ENCODE data around the gene ERBB2. TPM values are rescaled to one million over a fixed set of nuclear protein-coding genes. Genes with fewer than 3 reads are reported as not detected.

The ERBB2 gene
- total and polyA plus RNA-seq, 2 of the 13 experiments (the other 11 are each of a cell fraction or from before 2014, with no cell fraction given), result 57.7 to 64.1 TPM

DNA sequence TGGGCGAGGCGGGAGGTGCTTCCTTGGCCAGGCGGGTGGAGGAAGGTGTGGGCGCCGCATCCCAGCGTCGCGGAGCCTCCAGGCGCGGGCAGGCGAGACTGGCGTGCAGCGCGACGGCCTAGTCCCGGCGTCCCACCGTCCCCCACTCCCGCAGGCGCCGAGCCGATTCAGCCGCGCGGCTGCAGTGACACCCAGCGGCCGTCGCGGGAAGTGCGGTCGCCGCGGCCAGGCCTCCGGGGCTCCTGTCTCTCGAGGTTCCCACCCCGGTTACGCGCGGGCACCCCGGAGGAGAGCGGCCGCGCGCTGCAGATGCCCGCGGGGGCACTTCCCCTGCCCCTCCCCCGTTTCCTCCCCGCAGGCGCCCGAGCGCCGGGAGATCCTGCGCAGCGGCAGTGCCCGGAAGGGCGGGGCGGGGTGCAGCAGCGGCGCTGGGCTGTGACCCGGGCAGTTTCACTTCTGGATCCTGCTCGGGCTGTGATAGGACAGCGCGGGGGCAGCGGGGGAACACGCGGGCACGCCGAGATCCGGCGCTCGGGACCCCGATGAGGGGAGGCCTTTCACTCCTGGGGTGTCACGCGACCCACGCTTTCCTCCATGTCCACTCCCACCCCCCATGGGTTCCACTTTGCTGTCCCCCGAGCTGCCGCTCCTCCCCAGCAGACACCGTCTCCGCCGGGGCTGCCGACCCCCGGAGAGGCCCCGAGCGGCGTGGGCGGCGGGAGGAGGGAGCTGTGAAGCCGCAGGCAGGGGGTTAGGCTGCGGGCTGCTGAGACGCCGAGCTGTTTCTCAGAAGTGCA, 54.5 kb downstream of the ERBB2 start (continued):
- peak; percentile 97 for TF ChIP-seq PATZ1 (CRISPR knock-in tag; IDR thresholded peaks at IDR 0.05)
- peak; percentile 72; the same call in 1 of the 2 replicates for TF ChIP-seq ZFP37 (CRISPR knock-in tag; IDR thresholded peaks at IDR 0.05; ENCODE audit: borderline replicate concordance)
- peak; percentile 97 for TF ChIP-seq MYPOP (CRISPR knock-in tag; IDR thresholded peaks at IDR 0.05)
- TF ChIP-seq PITX1 (CRISPR knock-in tag; IDR thresholded peaks at IDR 0.05), result peak; percentile 51; the same call in 1 of the 2 replicates
- no peak for TF ChIP-seq ZNF720 (CRISPR knock-in tag; IDR thresholded peaks at IDR 0.05)
- TF ChIP-seq, protein P1, sequence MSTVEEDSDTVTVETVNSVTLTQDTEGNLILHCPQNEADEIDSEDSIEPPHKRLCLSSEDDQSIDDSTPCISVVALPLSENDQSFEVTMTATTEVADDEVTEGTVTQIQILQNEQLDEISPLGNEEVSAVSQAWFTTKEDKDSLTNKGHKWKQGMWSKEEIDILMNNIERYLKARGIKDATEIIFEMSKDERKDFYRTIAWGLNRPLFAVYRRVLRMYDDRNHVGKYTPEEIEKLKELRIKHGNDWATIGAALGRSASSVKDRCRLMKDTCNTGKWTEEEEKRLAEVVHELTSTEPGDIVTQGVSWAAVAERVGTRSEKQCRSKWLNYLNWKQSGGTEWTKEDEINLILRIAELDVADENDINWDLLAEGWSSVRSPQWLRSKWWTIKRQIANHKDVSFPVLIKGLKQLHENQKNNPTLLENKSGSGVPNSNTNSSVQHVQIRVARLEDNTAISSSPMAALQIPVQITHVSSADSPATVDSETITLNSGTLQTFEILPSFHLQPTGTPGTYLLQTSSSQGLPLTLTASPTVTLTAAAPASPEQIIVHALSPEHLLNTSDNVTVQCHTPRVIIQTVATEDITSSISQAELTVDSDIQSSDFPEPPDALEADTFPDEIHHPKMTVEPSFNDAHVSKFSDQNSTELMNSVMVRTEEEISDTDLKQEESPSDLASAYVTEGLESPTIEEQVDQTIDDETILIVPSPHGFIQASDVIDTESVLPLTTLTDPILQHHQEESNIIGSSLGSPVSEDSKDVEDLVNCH (CRISPR knock-in tag; IDR thresholded peaks at IDR 0.05), result peak; percentile 95
- peak; percentile 88 for TF ChIP-seq ZNF138 (CRISPR knock-in tag; IDR thresholded peaks at IDR 0.05; ENCODE audit: low read depth)
- TF ChIP-seq, protein P2, sequence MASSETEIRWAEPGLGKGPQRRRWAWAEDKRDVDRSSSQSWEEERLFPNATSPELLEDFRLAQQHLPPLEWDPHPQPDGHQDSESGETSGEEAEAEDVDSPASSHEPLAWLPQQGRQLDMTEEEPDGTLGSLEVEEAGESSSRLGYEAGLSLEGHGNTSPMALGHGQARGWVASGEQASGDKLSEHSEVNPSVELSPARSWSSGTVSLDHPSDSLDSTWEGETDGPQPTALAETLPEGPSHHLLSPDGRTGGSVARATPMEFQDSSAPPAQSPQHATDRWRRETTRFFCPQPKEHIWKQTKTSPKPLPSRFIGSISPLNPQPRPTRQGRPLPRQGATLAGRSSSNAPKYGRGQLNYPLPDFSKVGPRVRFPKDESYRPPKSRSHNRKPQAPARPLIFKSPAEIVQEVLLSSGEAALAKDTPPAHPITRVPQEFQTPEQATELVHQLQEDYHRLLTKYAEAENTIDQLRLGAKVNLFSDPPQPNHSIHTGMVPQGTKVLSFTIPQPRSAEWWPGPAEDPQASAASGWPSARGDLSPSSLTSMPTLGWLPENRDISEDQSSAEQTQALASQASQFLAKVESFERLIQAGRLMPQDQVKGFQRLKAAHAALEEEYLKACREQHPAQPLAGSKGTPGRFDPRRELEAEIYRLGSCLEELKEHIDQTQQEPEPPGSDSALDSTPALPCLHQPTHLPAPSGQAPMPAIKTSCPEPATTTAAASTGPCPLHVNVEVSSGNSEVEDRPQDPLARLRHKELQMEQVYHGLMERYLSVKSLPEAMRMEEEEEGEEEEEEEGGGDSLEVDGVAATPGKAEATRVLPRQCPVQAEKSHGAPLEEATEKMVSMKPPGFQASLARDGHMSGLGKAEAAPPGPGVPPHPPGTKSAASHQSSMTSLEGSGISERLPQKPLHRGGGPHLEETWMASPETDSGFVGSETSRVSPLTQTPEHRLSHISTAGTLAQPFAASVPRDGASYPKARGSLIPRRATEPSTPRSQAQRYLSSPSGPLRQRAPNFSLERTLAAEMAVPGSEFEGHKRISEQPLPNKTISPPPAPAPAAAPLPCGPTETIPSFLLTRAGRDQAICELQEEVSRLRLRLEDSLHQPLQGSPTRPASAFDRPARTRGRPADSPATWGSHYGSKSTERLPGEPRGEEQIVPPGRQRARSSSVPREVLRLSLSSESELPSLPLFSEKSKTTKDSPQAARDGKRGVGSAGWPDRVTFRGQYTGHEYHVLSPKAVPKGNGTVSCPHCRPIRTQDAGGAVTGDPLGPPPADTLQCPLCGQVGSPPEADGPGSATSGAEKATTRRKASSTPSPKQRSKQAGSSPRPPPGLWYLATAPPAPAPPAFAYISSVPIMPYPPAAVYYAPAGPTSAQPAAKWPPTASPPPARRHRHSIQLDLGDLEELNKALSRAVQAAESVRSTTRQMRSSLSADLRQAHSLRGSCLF (CRISPR knock-in tag; IDR thresholded peaks at IDR 0.05; ENCODE audit: borderline replicate concordance), result no peak; the same call in none of the 2 replicates
- TF ChIP-seq NFE2 (CRISPR knock-in tag; IDR thresholded peaks at IDR 0.05), result no peak
- TF ChIP-seq ZNF530 (CRISPR knock-in tag; IDR thresholded peaks at IDR 0.05; ENCODE audit: low read depth), result 0 out of 2 replicates have a peak, but pooled peaks have one; percentile 33
- no peak for TF ChIP-seq ZNF598 (CRISPR knock-in tag; IDR thresholded peaks at IDR 0.05; ENCODE audit: borderline replicate concordance)
- 0 out of 2 replicates have a peak, but pooled peaks have one; percentile 61 for TF ChIP-seq ZNF570 (CRISPR knock-in tag; IDR thresholded peaks at IDR 0.05; ENCODE audit: borderline replicate concordance)
- no peak for TF ChIP-seq MLLT10 (CRISPR knock-in tag; IDR thresholded peaks at IDR 0.05)
- TF ChIP-seq ZNF616 (CRISPR knock-in tag; IDR thresholded peaks at IDR 0.05; ENCODE audit: low read depth), result peak; percentile 76; the same call in 1 of the 2 replicates
- peak; percentile 95 for TF ChIP-seq PHF21A (CRISPR knock-in tag; IDR thresholded peaks at IDR 0.05)
- TF ChIP-seq ZNF333 (CRISPR knock-in tag; IDR thresholded peaks at IDR 0.05; ENCODE audit: borderline replicate concordance), result no peak; the same call in 1 of the 2 replicates
- peak; percentile 26; the same call in 1 of the 2 replicates for TF ChIP-seq ZBTB1 (CRISPR knock-in tag; IDR thresholded peaks at IDR 0.05; ENCODE audit: borderline replicate concordance)
